CD4-positive, alpha-beta T cell treated with Interleukin-15 for 1 hour (primary cell): Measurements from ENCODE around the gene ENG.
"Not testable (repeated sequence)": the region's sequence is repeated elsewhere in the genome, so short reads cannot be mapped to it uniquely, and the experiment has no call there.

ENCODE experiments used
- DNase-seq: peaks from one replicate; pipeline ENCODE4 v3.0.0-alpha.2; 2020

The ENG gene

DNA sequence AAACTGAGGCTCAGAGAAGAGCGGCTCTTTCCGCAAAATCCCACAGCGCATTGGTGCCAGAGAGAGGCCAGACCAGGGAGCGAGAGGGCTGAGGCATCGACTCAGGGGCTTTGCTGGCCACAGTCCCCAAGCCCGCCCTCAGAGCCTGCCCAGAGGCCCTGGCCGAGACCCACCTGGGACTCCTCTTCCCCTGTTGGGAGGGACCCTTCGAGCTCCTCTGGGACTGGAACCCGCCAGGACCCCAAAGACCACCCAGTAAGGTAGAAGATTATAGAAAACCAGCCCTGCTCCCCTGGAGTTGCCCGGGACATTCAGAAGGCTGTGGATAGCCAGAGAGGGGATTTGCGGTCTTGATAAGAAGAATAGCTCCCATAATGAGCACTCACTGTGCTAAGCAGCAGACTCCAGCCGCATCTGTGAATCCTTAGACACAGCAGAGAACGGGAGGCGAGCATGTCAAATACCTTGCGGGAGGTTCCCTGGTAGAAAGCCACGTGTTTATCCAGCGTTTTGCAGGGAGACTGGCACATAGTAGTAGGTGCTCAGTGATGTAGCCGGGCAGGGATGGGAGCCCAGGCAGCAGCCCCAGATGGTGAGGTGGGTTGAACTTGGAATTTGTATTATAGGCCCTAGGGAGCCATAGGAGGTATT lies 23.7 kb upstream of the ENG start:
- DNase-seq = no peak

GRCh38 chr9:127877566-127877998 lies 23.1 kb upstream of the ENG start, which contains the start of gene AK1:
AK1 (minus strand) TSS chr9:127877675; CDS start chr9:127874617, 3,058 bp downstream.
- DNase-seq = no peak

DNA sequence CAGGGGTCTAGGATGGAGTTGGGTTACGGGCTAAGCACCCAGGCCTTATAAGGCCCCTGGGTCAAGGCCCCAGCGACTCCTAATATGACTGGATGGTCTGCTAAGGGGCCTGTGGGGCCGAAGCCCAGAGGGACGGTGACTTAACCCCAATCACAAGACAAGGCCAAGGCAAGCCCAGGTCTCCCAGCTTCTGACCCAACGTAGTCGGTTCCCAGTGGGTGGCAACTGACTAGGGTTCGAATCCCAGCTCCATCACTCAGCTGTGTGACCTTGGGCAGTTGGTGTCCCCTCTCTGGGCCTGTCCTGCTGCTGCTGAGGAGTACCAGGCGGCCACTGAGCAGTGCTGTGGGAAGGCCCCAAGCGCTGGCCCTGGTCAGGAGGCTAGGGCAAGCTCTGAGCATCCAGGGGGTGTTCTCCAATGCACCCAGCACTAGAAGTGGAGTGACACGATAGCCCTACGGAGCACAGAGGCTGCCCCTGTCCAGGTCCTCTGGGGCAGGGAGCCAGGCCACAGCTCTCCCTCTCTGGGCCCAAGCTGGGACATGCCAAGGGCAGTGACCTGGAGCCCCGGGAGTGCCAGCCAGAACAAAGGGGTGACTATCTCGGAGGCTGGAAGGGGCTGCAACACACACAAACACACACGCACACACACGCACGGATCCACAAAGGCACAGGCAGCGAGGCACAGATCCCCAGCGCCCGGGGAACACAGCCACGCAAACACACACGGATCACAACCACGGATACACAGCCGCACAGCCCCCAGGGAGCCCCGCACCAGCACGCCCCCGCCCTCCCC lies 22.5 kb upstream of the ENG start:
- no peak for DNase-seq

- DNase-seq = no peak
These were observed 21.7 kb upstream of the ENG start for GRCh38 chr9:127876026-127876763.

DNA sequence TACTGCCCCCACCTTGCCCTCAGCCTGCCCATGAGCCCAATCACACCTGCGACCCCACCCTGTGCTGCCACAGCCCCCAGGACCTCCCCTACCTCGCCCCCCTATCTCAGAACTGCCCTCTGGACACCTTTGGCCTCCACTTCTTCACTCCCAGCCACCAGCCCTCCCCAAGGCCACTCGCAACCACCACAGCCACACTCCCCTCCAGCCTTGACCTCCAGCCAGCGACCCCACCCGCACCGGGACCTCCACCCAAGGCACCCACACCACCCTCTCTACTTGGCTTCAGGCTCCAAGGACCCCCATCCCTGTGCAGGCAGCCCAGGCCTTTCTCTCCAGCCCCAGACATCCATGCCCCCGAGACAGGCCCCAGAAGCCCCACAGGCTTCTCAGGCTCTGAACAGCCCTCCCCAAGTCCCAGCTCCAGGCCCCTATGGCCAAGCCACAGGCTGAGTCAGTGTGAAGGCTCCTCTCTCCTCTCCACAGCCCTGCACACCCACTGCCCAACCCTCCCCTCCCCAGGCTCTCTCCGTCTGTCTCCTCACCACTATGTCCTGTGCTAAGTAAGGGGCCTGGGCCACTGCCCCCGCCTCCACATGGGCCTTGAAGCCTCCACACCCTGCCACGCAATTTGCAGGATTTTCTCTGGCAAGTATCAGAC lies 21.0 kb upstream of the ENG start:
- DNase-seq = no peak

DNA sequence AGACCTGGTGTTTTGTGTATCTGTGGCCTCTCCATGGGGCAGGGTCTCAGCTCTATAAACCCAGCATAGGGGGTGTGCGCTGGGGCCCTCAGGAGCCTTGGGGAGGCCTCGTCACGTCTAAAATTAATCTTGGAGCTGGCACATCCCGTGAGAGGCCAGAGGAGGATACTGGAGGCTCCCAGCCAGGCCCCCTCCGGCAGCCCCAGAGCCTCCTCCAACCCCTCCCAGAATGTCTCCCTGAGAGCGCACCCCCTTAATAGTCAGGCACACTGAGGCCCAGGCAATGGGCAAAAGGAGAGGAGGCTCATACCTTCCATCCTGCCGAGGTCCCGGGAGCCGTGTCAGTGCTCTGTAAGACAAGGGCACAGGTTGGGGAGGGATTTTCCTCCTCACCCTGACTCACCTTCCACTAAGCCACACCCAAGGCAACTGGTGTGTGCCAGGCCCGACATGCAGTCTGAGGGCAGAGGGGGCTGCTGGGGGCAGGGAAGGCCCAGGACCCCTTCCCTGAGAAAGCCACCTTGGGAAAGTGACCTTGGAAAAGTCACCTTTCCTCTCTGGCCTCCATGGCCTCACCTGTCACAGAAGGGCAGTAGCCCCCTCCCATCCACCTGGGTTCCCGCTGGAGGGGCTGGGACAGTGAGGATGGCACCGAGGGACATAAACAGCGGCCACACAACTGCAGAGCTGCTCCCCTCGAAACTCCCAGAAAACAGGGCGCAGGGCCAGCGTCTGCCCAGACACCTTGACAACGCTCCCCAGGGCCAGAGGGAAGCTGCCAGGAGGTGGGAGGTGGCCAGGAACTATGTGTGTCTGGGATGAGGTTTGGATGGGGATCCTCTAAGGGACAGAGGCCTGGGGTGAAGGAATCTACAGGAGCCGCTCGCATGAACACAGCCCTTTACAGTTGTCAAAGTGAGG lies 20.1 kb upstream of the ENG start:
- DNase-seq = no peak

DNA sequence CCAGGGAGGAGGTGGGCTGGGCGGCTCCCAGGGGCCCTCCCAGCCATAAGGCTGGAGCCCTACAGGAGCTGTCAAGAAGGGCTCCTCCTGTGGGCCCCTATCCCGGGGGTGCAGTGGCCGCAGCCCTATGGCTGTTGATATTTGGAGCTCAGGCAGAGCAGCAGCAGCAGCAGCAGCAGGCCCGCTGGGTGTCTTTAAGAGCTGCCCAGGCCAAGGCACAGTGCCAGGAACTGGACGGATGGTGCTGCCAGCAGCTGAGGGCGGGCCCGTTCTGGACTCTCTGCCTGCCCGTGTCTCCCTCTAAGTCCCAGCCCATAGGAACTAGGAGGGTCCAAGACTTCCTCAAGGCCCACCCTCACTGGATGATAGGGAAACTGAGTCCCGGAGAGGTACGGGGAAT lies 19.4 kb upstream of the ENG start:
- DNase-seq = no peak

DNA sequence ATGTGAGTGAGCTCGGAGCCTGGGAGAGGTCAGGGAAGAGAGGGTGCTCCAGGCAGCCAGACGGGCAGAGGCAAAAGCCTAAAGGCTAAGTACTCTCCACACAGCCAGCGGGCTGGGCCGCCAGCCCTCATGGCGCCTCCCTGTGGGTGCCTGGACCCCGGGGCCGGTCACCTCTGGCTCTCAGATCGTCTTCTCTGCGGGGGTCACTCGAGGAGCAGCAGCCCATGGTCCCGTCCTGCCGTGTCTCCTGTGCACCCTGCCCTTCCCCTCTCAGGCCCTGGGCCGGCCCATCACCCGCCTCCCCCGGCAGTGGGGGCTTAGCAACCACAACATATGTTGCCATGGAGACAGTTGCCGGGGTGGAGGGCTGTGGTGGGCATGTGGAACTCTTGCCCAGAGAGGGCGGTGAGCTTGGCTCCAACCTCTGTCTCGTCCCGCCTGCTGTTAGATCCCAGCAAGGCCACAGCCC lies 18.8 kb upstream of the ENG start:
- no peak for DNase-seq

DNA sequence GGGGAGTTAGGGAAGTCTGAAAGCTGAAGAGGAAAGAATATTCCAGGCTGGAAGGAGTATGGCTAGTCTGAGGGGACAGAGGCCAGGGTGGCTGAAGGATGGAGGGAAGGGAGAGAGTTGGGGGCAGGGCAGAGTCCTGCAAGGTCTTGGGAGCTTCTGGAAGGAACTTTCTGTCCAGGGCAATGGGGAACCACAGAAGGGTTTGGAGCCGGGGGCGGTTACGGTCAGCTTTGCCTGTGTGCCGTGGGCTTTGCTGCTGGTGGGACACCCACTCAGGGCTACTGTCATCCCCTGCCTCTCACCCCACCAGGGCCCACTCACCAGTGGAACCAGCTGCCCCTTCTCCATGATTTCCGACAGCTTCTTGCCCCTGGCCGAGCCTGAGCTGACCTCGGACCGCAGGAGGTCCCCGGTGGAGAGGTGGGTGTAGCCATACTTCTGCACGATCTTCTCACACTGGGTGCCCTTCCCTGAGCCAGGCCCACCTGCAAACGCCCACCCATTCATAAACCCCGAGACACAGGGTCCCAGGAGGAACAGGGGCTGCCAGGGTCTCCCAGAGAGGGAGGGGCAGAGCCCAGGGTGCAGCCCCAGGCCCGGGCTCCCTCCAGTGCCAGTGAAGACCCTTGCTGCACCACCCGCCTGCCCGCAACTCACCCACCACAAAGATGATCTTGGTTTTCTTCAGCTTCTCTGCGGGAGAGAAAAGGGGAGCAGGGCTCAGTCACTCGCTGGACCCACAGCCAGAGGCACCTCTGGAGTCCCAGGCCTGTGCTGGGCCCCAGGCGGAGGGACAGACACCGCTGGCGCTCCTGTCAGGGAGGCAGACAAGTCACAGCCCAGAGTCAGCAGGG lies 18.1 kb upstream of the ENG start:
- no peak for DNase-seq

DNA sequence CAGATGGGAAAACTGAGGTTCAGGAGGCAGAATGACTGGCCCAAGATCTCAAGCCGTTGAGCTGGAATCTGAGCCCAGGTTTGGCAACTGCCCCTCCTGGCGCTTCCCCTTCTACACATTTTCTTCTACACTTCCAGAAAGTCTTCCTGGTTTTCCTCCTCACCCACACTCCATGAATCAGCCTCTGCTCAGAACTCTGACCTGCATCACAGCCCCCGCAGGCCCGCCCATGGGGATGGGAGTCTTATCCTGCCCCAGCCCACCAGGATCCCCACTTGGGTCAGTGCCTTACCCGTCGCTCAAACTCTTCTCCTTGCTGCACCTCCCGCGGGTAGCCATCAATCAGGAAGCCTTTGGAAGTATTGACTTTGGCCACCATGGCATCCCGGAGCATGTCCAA lies 17.1 kb upstream of the ENG start:
- no peak for DNase-seq

DNA sequence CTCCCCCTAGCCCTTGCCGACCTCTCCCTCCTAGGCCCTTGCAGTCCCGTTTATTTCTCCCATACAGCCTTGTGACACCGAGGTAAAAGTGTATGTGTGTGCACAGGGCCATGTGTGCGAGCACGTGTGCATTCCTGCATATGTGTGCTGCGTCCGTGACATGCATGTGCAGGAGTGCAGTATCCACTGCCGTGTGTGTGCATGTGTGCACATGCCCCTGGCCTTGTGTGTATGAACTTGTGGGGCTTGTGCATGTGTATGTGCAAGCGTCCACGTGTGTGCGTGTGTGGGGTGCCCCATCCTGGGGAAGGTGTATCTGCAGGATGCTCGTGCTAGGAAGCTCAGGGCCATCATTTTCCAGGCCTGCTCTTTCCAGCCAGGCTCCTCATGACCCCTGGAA lies 16.4 kb upstream of the ENG start:
- DNase-seq = no peak

DNA sequence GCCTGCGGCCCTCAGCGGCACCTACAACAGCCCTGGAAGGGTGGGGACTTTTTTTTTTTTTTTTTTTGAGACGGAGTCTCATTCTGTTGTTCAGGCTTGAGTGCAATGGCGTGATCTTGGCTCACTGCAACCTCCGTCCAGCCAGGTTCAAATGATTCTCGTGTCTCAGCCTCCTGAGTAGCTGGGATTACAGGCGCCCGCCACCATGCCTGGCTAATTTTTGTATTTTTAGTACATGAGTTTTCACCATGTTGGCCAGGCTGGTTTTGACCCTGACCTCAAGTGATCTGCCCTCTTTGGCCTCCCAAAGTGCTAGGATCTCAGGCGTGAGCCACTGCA lies 15.7 kb upstream of the ENG start:
- not testable (repeated sequence) for DNase-seq

DNA sequence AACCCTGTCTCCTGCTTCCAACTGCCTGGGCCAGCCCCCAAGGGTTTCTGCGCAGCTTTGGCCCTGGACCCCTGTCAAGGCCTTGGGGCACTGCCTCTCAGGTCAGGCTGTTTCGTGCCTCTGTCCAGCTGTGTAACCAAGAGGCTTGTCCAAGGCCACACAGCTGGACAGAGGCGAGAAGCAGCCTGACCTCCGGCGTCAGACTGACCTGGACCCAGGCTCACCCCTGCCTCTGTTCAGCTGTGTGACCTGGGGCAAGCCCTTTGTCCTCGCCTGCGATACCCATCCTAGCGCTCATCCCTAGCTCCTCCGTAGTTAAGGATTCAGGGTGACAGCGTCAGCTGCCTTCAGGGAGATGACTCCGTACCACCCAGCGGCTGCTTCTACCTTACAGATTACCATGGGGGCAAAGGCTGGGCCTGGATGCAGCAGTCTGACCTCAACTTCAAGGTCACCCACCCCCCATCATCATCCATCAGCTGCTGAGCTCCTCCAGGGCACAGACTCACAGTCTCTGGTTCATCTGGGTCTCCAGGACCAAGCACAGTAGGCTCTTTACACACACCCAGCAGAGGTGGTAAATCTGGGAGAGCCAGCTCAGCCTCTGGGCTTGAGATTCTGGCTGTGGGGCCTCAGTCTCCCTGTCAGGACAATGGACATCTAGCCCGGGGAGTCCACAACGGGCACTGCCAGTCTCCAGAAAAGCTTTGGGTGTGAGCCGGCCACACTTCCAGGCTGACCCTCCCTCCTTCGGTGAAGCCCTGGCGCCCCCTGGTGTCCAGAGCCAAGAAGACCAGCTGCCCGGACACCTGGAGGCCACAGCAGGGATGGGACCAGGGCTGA lies 15.1 kb upstream of the ENG start:
- peak; percentile 83 for DNase-seq

DNA sequence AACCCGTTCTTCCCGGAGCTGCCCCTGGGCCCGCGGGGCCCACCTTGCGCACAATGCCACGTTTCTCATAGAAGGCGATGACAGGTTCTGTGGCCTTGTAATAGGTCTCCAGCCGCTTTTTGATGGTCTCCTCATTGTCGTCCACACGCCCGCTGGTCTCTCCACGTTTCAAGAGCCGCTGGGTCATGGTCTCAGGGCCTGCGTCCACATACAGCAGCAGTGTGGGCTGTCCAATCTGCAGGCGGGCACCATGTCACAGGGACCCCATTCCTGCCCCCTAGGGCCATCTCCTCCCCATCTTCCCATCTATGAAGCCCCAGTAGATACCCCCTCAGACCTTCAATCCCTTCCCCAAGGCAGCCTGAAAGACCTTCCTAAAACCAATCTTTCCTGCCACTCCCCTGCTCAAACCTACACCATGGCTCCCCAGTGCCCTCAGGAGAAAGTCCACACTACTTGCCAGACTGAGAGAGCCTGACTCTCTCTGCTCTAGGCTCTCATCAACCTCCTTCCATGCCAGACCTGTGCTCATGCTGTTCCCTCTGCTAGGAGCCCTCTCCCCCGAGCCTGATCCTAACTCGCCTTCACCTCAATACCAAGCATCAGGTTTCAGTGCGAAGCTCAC lies 13.9 kb upstream of the ENG start:
- no peak for DNase-seq

DNA sequence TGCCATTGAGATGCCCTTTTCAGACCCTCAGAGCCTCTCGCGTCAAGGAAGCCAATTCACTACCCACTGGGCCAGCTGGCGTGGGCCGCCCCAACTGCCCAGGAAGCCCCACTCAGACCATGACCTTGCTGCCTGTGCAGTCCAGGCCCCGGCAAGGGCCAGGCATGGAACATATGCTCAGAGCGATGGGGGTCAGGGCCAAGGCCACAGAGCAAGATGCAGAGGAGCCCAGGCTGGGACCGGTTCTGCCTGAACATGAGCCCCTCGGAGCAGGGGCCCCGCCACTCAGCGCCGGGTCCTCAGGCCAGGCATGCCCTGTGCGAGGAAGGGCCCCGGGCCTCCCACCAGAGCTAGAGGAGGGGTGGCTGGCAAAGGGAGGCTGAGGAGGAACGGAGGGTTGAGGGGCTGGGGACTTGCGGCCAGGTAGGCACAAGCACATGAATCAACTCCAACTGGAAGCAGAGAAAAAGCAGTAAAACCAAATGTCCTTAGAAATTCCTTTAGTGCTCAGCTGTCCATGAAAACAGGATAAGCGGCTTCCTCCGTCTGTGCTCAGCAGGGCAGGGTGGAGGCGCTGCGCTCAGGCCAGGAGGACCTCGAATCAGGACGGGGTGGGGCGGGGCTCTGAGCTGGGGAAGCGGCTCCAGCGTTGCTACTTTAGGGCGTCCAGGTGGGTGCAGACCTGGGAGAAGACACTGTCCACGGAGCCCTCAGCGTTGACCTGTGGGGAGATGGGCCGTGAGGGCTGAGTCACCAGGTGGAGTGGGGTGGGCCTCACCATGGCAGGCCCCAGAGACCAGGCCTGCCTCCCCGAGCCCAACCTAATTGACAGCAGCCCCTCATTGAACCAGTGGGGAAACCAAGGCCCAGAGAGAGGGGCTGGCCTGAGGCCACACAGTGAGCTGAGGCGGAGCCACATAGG lies 13.2 kb upstream of the ENG start:
- no peak for DNase-seq

- no peak for DNase-seq
These were observed 12.1 kb upstream of the ENG start for GRCh38 chr9:127866535-127866934.

DNA sequence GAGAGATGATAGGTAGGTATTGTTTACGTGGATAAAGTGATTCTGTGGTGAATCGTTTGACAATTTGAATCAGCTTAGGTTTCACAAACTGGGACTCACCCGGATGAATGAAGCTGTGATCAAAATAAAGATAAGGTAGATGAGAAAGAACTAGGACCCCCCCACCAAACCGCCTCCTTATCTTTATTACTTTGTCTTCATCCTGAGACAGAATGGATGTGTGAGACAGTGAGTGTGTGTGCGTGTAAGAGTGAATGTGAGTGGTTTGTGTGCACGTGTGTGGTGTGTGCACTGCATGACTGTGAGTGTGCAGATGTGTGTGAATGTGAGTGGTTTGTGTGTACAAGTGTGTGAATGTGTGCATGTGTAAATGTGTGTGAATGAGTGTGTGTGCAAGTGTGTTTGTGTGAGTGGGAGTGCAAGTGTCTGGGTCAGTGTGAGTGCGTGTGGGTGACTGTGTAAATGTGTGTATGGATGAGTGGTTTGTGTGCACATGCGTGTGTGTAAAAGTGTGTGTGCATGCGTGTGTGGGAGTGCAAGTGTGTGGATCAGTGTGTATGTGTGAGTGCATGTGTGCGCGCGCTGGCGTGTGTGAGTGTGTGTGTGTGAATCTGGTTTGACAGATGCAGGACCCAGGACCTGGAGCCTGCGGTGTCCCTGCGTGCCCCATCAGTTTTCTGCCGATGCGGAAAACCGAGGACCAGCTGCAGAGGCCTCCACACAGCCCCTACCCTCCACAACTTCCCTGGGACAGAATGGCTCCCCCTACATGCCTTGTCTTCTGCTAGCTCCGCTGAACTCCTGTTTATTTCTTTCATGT lies 11.4 kb upstream of the ENG start:
- no peak for DNase-seq

DNA sequence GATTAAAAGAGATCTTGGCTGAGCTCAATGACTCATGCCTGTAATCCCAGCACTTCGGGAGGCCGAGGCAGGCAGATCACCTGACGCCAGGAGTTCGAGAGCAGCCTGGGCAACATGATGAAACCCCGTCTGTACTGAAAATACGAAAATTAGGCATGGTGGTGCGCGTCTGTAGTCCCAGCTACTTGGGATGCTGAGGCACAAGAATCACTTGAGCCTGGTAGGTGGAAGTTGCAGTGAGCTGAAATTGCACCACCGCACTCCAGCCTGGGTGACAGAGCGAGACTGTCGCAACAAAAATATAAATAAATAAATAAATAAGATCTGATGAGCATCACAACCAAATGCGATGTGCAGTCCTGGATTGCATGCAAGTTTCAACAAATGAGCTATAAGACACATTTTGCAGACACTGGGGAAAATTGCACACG lies 8.7 kb upstream of the ENG start:
- peak; percentile 44 for DNase-seq
